ENCODE measurements around the gene COPRS. TPM values are rescaled to one million over a fixed set of nuclear protein-coding genes. Genes with fewer than 3 reads are reported as not detected.

COPRS gene
- total and polyA plus RNA-seq, 3 donors from 2014 or later, result 138 to 485 (median 142) TPM

DNA sequence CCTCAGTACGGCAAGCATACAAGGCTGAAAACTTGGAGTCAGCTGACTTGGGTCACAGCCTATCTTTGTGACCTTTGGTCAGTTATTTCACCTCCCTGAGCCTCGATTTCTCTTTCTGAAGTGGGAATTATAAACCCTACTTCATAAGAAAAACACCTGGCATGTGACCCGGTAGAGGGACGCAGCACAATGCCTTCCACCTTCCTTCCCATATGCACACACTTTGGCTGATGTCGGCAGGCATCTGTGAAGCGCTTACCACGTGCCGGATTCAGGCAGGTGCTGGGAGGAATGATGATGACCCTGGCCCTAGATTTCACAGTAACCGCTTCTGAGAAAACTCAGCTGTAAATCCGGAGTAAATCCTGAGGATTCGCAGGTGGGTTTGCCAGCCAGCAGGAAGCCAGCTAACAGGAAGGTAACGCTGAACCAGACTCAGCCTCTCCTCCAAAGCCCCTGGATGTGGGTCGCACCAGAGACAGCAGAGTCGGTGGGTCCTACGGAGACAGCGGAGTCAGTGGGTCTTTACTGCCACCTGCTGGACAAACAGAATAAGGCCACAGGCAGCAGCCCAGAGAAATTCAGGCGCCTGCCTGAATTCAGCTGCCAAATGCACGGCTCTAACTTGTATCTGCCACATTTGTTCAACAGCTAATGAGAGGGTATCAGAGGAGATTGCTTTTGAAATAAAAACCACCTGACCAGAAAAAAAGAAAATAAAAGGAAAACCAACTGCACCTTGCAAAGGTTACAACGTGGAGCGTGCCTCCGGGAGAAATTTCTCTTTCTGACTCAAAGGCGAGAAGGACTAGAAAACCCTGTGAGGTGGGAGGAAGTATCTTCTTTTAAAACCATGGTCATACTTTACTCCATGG lies 16.6 kb downstream of the COPRS start:
- peaks cover 12% of the 10 kb centered on the region for H3K4me1 ChIP-seq
- H3K27ac ChIP-seq, result peak overlapping the region in 1 of 2 donors; percentile 17
- no peak for TF ChIP-seq POLR2A (IDR thresholded peaks at IDR 0.05)
- TF ChIP-seq, protein P1, sequence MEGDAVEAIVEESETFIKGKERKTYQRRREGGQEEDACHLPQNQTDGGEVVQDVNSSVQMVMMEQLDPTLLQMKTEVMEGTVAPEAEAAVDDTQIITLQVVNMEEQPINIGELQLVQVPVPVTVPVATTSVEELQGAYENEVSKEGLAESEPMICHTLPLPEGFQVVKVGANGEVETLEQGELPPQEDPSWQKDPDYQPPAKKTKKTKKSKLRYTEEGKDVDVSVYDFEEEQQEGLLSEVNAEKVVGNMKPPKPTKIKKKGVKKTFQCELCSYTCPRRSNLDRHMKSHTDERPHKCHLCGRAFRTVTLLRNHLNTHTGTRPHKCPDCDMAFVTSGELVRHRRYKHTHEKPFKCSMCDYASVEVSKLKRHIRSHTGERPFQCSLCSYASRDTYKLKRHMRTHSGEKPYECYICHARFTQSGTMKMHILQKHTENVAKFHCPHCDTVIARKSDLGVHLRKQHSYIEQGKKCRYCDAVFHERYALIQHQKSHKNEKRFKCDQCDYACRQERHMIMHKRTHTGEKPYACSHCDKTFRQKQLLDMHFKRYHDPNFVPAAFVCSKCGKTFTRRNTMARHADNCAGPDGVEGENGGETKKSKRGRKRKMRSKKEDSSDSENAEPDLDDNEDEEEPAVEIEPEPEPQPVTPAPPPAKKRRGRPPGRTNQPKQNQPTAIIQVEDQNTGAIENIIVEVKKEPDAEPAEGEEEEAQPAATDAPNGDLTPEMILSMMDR (IDR thresholded peaks at IDR 0.05), result peak; percentile 93 to 97 (median 95)
- H3K27me3 ChIP-seq, result no peaks in the 10 kb centered on the region
- intact Hi-C loops (cut with DNase I; ENCODE audit: low total_unique reads), result loop anchor here (5.0 kb wide), 1 partner anchor 285 kb away; no protein-coding TSS in a partner anchor
- WGBS, 2 donors, result 7 to 17% methylated on average over 21 to 22 of the region's 22 CpGs
- H3K4me3 ChIP-seq, result no peak overlapping the region
- no peaks in the 10 kb centered on the region for H3K36me3 ChIP-seq (ENCODE audit: low read depth, missing control alignments)
- H3K9me3 ChIP-seq, result no peaks in the 10 kb centered on the region
- peak; percentile 85 for DNase-seq

DNA sequence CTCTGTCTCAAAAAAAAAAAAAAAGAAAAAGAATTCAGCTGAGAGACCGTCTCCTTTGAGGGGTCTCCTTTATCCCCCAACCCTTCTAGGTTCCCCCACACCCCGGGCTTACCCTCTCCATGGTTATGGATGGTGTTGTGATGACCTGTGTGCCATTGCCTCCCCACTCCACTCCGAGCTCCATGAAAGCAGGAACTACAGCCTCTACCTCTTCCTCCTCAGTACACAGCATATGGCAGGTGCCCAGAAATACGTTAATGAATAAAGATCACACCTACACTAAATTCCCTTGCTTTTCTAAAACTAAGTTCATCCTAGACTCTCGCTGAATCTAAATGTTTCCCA lies 17.2 kb downstream of the COPRS start:
- H3K9me3 ChIP-seq, result no peaks in the 10 kb centered on the region
- no peaks in the 10 kb centered on the region for H3K27me3 ChIP-seq
- 68% methylated on average over 5 of the region's 5 CpGs for WGBS, 2 donors
- H3K36me3 ChIP-seq (ENCODE audit: low read depth, missing control alignments), result no peaks in the 10 kb centered on the region
- no peak for TF ChIP-seq POLR2A (IDR thresholded peaks at IDR 0.05)
- TF ChIP-seq, protein P1 (IDR thresholded peaks at IDR 0.05), result no peak
- H3K4me3 ChIP-seq, result no peak overlapping the region
- no peak for DNase-seq
- intact Hi-C loops (cut with DNase I; ENCODE audit: low total_unique reads), result loop anchor here (5.0 kb wide), 1 partner anchor 285 kb away; no protein-coding TSS in a partner anchor
- H3K4me1 ChIP-seq, result peaks cover 12% of the 10 kb centered on the region
- no peak overlapping the region for H3K27ac ChIP-seq

DNA sequence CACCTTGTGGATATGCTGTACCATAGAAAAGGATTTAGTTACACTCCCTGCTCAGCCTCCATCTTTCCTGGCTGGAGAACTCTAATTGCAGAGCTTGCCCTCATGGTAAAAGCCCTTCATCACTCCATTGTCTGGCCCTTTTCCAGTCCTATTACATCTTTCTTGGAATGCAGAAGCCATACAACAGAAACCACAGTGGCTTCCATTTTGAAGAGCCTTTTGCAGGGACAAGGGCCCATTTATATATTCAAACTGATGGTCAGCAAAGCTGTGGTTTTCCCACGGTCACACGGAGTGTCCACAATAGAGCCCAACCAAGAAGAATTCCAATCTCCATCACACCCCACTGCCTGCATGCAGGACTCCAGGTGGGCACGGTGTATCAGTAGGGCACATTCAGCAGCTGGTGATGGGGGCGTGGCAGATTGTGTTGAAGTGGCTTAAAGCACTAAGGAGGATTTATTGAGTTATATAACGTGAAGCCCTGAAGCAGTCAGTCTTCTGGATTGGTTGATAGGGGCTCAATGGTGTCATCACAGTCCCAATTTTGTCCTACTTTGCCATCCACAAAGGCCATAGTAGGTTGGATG lies 20.3 kb downstream of the COPRS start:
- WGBS, 2 donors, result 93 to 96% methylated on average over 5 of the region's 5 CpGs
- H3K4me3 ChIP-seq, result no peak overlapping the region
- no peaks in the 10 kb centered on the region for H3K36me3 ChIP-seq (ENCODE audit: low read depth, missing control alignments)
- DNase-seq, result no peak
- H3K27ac ChIP-seq, result no peak overlapping the region
- no peaks in the 10 kb centered on the region for H3K9me3 ChIP-seq
- TF ChIP-seq POLR2A (IDR thresholded peaks at IDR 0.05), result no peak
- TF ChIP-seq, protein P1 (IDR thresholded peaks at IDR 0.05), result no peak
- peaks cover 9% of the 10 kb centered on the region for H3K4me1 ChIP-seq
- intact Hi-C loops (cut with DNase I; ENCODE audit: low total_unique reads), result no loop called here
- no peaks in the 10 kb centered on the region for H3K27me3 ChIP-seq

DNA sequence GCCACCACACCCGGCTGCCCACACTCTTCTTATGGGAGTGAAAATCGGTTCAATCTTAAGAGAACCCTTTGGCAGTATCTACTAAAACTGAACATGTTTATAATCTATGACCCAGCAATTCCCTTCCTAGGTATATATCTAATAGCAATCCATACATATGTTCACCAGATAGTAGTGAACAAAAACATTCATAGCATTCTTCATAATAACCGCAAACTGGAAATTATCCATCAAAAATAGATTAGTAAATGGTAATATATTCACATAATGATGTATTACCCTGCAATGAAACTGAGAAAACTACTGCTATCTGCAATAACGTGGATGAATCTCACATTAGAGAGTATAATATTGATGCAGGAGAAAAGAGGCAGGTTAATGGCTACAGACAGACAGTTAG lies 23.1 kb downstream of the COPRS start:
- Histone ChIP-seq H3K36me3 (ENCODE audit: low read depth, missing control alignments) (no peaks in the 10 kb centered on the region), H3K4me3 (no peak overlapping the region), H3K27me3 (no peaks in the 10 kb centered on the region), H3K9me3 (no peaks in the 10 kb centered on the region), H3K4me1 (no peaks in the 10 kb centered on the region), H3K27ac (no peak overlapping the region)
- WGBS, 2 donors, result 83 to 86% methylated on average over 4 of the region's 4 CpGs
- no peak for DNase-seq
- intact Hi-C loops (cut with DNase I; ENCODE audit: low total_unique reads), result no loop called here
- TF ChIP-seq POLR2A (IDR thresholded peaks at IDR 0.05), result no peak
- TF ChIP-seq, protein P1 (IDR thresholded peaks at IDR 0.05), result no peak

Data from testis (tissue), 3 donors.